Keratinocyte (primary cell): Measurements from ENCODE around the gene FAM204A.

Experiments used
- CTCF ChIP-seq, 3 experiments: IDR thresholded peaks in 1 of 3; conservative IDR thresholded peaks in 1 of 3; optimal IDR thresholded peaks in 1 of 3; 2 replicates in 2 of 3; 3 replicates in 1 of 3; pipeline versions ENCODE3 to v1.5.1; 2011; ENCODE audit warnings: low read length in 3 of 3, mild to moderate bottlenecking in 3 of 3, moderate library complexity in 2 of 3, control low read depth in 1 of 3, inconsistent platforms in 1 of 3; ENCODE audit not compliant: insufficient read depth in 2 of 3; ENCODE audit errors: extremely low read depth in 1 of 3
- EZH2 ChIP-seq: IDR thresholded peaks from one replicate; pipeline ENCODE4 v1.6.1; 2012; ENCODE audit warnings: inconsistent platforms, mild to moderate bottlenecking, low read length, moderate library complexity

- TF ChIP-seq CTCF (optimal IDR thresholded peaks at IDR 0.05 in 1 of 3, IDR thresholded peaks at IDR 0.05 in 1 of 3, conservative IDR thresholded peaks at IDR 0.05 in 1 of 3; ENCODE audit: extremely low read depth in 1 of 3, insufficient read depth in 2 of 3, low read length in 3 of 3) (no peak), EZH2 (no peak)
Measured at GRCh38 chr10:118251791-118252190, 90.3 kb downstream of the FAM204A start.
